Stimulated activated effector memory CD8-positive, alpha-beta T cell treated with anti-CD3 and anti-CD28 coated beads, Interleukin-12 subunit alpha, Interleukin-12 subunit beta, amount 100 ng/mL, for 72 hours (primary cell): ENCODE data around the gene MICOS13.
"Not testable (repeated sequence)": the region's sequence is repeated elsewhere in the genome, so short reads cannot be mapped to it uniquely, and the experiment has no call there.

Experiments
- ATAC-seq: fragments of 150-1000 bp; cut with Tn5 transposase; 2 replicates; pipeline ENCODE4 v1.10.0; 2021
- DNase-seq, 2 donors: peaks; one replicate each; pipeline ENCODE4 v3.0.0; 2021 to 2022; ENCODE audit warnings: low spot score in 2 of 2
- H3K27ac Mint-ChIP-seq: one replicate; pipeline ENCODE4 v1.8.0; 2022; ENCODE audit warnings: mild to moderate bottlenecking, mixed read lengths
- H3K36me3 Mint-ChIP-seq: one replicate; pipeline ENCODE4 v1.8.0; 2022; ENCODE audit warnings: mild to moderate bottlenecking, mixed read lengths
- H3K4me1 Mint-ChIP-seq: one replicate; pipeline ENCODE4 v1.8.0; 2022; ENCODE audit warnings: mixed read lengths
- H3K4me3 Mint-ChIP-seq: one replicate; pipeline ENCODE4 v1.8.0; 2022; ENCODE audit warnings: mild to moderate bottlenecking, mixed read lengths
- H3K9me3 Mint-ChIP-seq: one replicate; pipeline ENCODE4 v1.8.0; 2022; ENCODE audit warnings: mixed read lengths

Gene MICOS13

DNA sequence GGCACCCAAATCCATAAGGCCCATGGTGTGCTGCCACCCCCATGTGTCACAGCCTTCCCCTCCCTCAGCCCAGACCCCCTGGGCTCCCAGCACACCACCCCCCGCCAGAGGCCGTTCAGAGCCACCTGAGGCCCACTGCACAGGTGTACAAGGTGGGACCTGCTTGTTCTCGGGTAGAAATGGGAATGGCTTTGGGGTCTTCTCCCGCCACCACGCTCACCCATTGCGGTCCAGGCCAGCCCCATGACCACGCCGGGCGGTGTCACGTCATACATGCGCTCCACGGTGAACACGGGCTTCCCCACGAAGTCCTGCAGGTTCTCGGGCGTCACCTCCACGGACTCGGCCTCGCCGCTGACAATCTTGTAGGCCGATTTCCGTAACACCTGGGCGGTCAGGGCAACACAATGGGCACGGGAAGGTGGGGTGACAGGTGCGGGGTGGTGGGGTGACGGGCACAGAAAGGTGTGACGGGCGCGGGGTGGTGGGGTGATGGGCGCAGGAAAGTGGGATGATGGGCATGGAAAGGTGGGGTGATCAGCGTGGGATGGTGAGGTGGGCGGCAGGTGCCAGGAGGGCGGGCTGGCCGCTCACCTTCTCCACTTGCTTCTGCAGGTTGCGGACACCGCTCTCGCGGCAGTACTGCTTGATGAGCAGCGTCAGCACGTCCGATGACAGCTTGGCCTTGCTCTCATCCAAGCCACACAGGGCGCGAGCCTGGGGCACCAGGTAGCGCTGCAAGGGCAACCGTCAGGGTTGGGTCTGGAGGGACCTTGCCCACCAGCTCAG is 14.0 kb upstream of the MICOS13 start:
- DNase-seq (no peak), ATAC-seq (no peak)
- Mint-ChIP-seq H3K36me3 (peaks cover 98% of the 10 kb centered on the region), H3K27ac (peak overlapping the region; percentile 99), H3K4me1 (peaks cover 61% of the 10 kb centered on the region), H3K9me3 (no peaks in the 10 kb centered on the region), H3K4me3 (peak overlapping the region; percentile 17)

DNA sequence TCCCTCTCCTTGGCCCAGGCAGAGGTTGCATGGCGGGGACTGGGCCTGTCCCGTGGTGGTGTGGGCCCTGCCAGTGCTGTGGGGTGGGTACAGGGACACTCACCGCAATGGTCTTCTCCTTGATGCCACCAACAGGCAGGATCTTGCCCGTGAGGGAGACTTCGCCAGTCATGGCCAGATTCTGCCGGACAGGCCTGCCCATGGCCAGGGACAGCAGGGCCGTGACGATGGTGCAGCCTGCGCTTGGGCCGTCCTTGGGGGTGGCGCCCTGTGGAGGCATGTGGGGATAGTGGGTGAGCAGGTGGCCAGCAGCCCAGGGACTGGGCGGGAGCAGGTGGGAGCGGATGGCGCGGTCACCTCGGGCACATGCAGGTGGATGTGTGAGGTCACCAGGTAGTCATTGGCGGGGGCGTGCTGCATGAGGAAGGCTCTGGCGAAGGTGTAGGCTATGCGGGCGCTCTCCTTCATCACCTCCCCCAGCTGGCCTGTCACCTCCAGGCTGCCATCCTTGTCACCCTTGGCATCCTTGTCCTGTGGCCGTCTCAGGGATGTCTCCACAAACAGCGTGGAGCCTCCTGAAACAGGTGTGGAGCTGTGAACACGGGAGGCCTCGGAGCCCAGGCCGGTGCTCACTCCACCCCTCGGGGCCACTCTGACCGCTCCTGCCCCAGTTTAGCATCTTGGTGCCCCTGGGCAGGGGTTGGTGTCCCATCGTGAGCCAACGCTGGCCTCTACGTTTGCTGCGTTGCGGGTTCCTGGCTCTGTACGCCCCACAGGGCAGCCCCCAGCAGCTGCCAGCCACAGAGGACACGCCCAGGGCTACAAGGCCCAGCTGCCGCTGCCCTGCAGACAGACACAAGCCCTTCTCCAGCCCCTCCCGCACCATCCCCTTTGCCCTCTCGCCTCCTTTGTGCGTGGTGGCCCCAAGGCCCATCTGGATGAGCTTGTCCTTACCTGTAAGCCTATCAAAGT is 13.2 kb upstream of the MICOS13 start:
- peak overlapping the region; percentile 99 for H3K4me3 Mint-ChIP-seq
- H3K9me3 Mint-ChIP-seq, result no peaks in the 10 kb centered on the region
- ATAC-seq, result no peak
- no peak for DNase-seq
- H3K27ac Mint-ChIP-seq, result peak overlapping the region; percentile 99
- peaks cover 62% of the 10 kb centered on the region for H3K4me1 Mint-ChIP-seq
- H3K36me3 Mint-ChIP-seq, result peaks cover 90% of the 10 kb centered on the region

DNA sequence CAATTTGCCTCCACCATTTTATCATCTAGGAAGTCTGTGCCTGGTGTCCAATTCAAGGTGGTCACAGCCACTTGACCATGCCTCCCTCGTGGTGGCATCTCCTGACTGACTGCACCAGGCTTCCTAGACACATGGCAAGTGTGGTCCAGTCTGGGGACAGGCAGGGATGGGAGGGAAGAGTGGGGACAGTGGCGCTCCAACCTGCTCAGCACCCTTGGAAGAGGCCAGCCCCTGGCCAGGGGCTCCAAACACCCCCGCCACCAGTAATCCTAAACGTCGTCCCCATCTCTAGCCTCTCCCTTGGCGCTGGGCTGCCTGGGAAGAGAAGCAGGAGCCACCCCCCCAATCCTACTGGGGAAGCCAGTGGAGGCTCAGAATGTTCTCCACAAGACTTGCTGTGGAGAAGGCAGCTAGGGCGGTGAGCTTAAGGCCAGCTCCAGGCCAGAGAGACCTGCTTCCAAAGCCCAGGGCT is 12.4 kb upstream of the MICOS13 start:
- peak overlapping the region; percentile 99 for H3K27ac Mint-ChIP-seq
- peaks cover 68% of the 10 kb centered on the region for H3K4me1 Mint-ChIP-seq
- peak overlapping the region; percentile 99 for H3K4me3 Mint-ChIP-seq
- H3K9me3 Mint-ChIP-seq, result no peaks in the 10 kb centered on the region
- H3K36me3 Mint-ChIP-seq, result peaks cover 82% of the 10 kb centered on the region
- no peak for DNase-seq
- ATAC-seq, result no peak

GRCh38 chr19:5691822-5692722 is 11.8 kb upstream of the MICOS13 start:
- H3K9me3 Mint-ChIP-seq, result no peaks in the 10 kb centered on the region
- H3K4me3 Mint-ChIP-seq, result peak overlapping the region; percentile 99
- DNase-seq, result no peak
- H3K36me3 Mint-ChIP-seq, result peaks cover 76% of the 10 kb centered on the region
- H3K4me1 Mint-ChIP-seq, result peaks cover 65% of the 10 kb centered on the region
- H3K27ac Mint-ChIP-seq, result peak overlapping the region; percentile 99
- ATAC-seq, result peak; percentile 1

- peak; percentile 4 for ATAC-seq
- Mint-ChIP-seq H3K27ac (peak overlapping the region; percentile 99), H3K36me3 (peaks cover 75% of the 10 kb centered on the region), H3K4me1 (peaks cover 59% of the 10 kb centered on the region), H3K9me3 (no peaks in the 10 kb centered on the region), H3K4me3 (peak overlapping the region; percentile 99)
- DNase-seq, result peak in 1 of 2 donors; percentile 71
These were observed 10.9 kb upstream of the MICOS13 start for GRCh38 chr19:5690955-5691821.

- Mint-ChIP-seq H3K4me1 (peaks cover 59% of the 10 kb centered on the region), H3K36me3 (peaks cover 67% of the 10 kb centered on the region), H3K4me3 (peak within 1 kb of the TSS; percentile 99), H3K27ac (peak within 1 kb of the TSS; percentile 99), H3K9me3 (no peaks in the 10 kb centered on the region)
- ATAC-seq, result peak; percentile 68
- peak; percentile 100 for DNase-seq
These were observed 10.0 kb upstream of the MICOS13 start, which contains the start of gene RPL36 for GRCh38 chr19:5690125-5690954. Gene RPL36, plus strand, starts transcription at chr19:5690295. Its CDS starts 213 bp downstream, at chr19:5690508.

DNA sequence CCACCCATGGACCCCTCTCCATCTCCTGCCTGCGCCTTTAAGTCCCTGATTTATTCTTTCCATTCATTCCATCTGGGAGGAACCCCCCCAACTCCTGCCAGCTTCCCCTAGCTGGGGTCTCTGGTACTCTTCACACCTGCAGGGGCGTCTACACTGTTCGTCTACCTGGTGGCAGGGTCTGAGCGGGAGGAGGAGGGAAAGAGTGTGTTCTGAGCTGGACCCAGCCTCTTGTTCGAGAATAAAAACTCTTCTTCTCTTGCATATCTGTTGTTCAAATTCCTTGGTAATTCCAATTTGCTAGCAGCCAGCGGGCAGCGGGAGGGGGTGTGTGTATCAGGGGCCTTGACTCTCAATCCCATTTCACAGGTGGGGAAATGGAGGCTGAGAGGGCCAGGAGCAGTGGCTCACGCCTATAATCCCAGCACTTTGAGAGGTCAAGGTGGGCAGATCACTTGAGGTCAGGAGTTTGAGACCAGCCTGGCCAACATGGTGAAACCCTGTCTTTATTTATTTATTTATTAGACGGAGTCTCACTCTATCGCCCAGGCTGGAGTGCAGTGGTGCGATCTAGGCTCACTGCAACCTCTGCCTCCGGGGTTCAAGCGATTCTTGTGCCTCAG is 8.1 kb upstream of the MICOS13 start:
- peaks cover 47% of the 10 kb centered on the region for H3K36me3 Mint-ChIP-seq
- not testable (repeated sequence) for ATAC-seq, DNase-seq, H3K9me3 Mint-ChIP-seq
- peak overlapping the region; percentile 75 for H3K4me3 Mint-ChIP-seq
- peaks cover 39% of the 10 kb centered on the region for H3K4me1 Mint-ChIP-seq
- H3K27ac Mint-ChIP-seq, result peak overlapping the region; percentile 46

DNA sequence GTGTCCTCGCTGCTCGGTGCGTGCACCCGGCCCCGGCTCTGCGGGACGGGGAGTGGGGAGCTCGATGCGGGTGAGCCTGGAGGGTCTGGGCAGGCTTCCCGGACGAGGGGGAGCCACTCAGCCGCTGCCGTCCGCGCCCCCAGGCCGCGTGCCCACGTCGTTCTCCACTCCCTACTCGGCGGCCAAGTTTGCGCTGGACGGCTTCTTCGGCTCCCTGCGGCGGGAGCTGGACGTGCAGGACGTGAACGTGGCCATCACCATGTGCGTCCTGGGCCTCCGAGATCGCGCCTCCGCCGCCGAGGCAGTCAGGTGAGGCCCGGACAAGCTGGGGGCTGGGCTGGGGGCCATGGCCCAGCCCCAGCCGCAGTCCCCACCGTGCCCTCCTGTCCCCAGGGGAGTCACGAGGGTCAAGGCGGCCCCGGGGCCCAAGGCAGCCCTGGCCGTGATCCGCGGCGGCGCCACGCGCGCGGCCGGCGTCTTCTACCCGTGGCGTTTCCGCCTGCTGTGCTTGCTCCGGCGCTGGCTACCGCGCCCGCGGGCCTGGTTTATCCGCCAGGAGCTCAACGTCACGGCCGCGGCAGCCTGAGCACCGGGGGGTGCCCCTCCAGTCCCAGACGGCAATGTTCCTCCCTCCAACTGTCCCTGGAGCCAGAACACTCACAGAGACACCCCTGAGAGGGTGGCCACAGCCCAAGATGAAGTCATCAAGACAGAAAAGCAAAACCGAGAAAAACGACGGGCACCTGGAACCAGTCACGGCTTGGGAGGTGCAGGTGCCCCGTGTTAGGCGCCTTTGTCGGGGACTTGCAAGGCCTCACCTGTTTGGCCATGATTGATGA is 7.3 kb upstream of the MICOS13 start:
- H3K36me3 Mint-ChIP-seq, result peaks cover 39% of the 10 kb centered on the region
- ATAC-seq (no peak), DNase-seq (no peak)
- no peaks in the 10 kb centered on the region for H3K9me3 Mint-ChIP-seq
- H3K4me1 Mint-ChIP-seq, result peaks cover 31% of the 10 kb centered on the region
- peak overlapping the region; percentile 68 for H3K27ac Mint-ChIP-seq
- peak overlapping the region; percentile 75 for H3K4me3 Mint-ChIP-seq

DNA sequence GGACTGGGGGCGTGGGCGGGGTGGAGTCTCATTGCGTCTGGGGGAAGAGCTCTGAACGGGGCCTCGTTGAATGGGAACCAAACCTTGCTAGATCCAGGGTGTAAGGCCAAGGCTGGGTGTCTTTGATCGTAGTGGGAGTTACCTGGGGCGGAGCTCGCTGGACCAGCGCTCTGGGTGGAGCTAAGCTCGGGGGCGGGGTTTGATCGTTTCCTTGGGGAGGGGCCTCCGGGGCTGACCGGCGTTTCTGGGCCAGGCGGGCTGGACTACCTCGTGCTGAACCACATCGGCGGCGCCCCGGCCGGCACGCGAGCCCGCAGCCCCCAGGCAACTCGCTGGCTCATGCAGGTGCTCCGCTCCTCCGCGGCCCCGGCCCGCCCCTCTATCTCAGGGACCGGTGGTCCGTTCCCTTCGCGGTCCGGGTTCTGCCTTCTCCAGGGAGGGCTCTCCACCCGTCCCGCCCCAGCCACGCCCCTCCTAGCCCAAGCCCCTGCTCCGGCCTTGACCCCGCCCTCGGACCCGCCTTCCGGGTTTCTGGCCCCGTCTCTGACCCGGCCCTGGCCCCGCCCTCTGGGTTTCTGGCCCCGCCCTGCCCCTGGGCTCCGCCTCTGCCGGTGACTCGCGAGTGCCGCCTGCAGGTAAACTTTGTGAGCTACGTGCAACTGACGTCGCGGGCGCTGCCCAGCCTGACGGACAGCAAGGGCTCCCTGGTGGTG is 6.5 kb upstream of the MICOS13 start:
- peak; percentile 77 for ATAC-seq
- peak; percentile 100 for DNase-seq

DNA sequence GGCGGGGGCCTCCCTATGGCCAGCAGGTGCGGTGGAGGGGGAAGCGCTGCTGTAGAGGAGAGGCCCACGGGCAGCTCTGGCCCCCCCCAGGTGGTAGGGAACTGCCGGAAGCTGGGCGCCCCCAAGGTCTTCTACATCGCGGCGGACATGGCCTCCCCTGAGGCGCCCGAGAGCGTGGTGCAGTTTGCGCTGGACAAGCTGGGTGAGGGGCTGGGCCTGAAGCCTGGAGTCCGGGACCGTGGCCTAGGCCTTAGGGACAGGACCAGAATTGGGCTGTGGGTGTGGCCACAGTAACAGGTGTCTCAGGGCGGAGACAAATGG is 6.0 kb upstream of the MICOS13 start:
- ATAC-seq (no peak), DNase-seq (no peak)
- peak overlapping the region; percentile 68 for H3K27ac Mint-ChIP-seq
- peaks cover 31% of the 10 kb centered on the region for H3K36me3 Mint-ChIP-seq
- H3K9me3 Mint-ChIP-seq, result no peaks in the 10 kb centered on the region
- peaks cover 35% of the 10 kb centered on the region for H3K4me1 Mint-ChIP-seq
- H3K4me3 Mint-ChIP-seq, result peak overlapping the region; percentile 75

More for the DNA sequence above, 6.5 kb upstream of the MICOS13 start:
- no peaks in the 10 kb centered on the region for H3K9me3 Mint-ChIP-seq
- H3K4me1 Mint-ChIP-seq, result peaks cover 30% of the 10 kb centered on the region
- H3K27ac Mint-ChIP-seq, result peak overlapping the region; percentile 68
- peaks cover 31% of the 10 kb centered on the region for H3K36me3 Mint-ChIP-seq
- peak overlapping the region; percentile 75 for H3K4me3 Mint-ChIP-seq

GRCh38 chr19:5684694-5685430 is 4.5 kb upstream of the MICOS13 start:
- ATAC-seq (no peak), DNase-seq (no peak)
- Mint-ChIP-seq H3K4me3 (no peak overlapping the region), H3K4me1 (peaks cover 34% of the 10 kb centered on the region), H3K27ac (no peak overlapping the region), H3K36me3 (peaks cover 29% of the 10 kb centered on the region), H3K9me3 (no peaks in the 10 kb centered on the region)
